Osteocyte (in vitro differentiated cells): Measurements from ENCODE around the gene SLX4IP. TPM values are rescaled to one million over a fixed set of nuclear protein-coding genes. Genes with fewer than 3 reads are reported as not detected.
A peak's percentile ranks its signal among the peaks of the same experiment; 100 is the strongest.

Experiments
- DNase-seq: peaks from one replicate; pipeline ENCODE4 v3.0.0; 2021; ENCODE audit warnings: mixed read lengths; ENCODE audit not compliant: unreplicated experiment; ENCODE audit errors: extremely low spot score
- H3K27ac Mint-ChIP-seq: one replicate; pipeline ENCODE4 v1.8.0; 2021; ENCODE audit warnings: mild to moderate bottlenecking, mixed read lengths; ENCODE audit not compliant: unreplicated experiment
- H3K27me3 Mint-ChIP-seq: one replicate; pipeline ENCODE4 v1.8.0; 2021; ENCODE audit warnings: mixed read lengths; ENCODE audit not compliant: unreplicated experiment
- H3K36me3 Mint-ChIP-seq: one replicate; pipeline ENCODE4 v1.8.0; 2021; ENCODE audit warnings: mixed read lengths; ENCODE audit not compliant: unreplicated experiment
- H3K4me1 Mint-ChIP-seq: one replicate; pipeline ENCODE4 v1.8.0; 2021; ENCODE audit warnings: mixed read lengths; ENCODE audit not compliant: unreplicated experiment
- H3K4me3 Mint-ChIP-seq: one replicate; pipeline ENCODE4 v1.8.0; 2021; ENCODE audit warnings: mild to moderate bottlenecking, moderate library complexity, mixed read lengths; ENCODE audit not compliant: unreplicated experiment
- H3K9me3 Mint-ChIP-seq: one replicate; pipeline ENCODE4 v1.8.0; 2021; ENCODE audit warnings: mixed read lengths; ENCODE audit not compliant: unreplicated experiment
- total RNA-seq: library from RNA; stranded (reverse); gene quantifications from 2 replicates; pipeline ENCODE4 v1.2.1, GENCODE V29; 2021
- TF ChIP-seq, protein P1 (sequence below): fragments of 200-600 bp; sonication (generic); IDR thresholded peaks from 2 replicates; pipeline ENCODE4 v1.5.0; 2021; ENCODE audit warnings: antibody characterized with exemption, mild to moderate bottlenecking, moderate library complexity

SLX4IP gene
- total RNA-seq, 1 donor from 2014 or later: 5.4 TPM

DNA sequence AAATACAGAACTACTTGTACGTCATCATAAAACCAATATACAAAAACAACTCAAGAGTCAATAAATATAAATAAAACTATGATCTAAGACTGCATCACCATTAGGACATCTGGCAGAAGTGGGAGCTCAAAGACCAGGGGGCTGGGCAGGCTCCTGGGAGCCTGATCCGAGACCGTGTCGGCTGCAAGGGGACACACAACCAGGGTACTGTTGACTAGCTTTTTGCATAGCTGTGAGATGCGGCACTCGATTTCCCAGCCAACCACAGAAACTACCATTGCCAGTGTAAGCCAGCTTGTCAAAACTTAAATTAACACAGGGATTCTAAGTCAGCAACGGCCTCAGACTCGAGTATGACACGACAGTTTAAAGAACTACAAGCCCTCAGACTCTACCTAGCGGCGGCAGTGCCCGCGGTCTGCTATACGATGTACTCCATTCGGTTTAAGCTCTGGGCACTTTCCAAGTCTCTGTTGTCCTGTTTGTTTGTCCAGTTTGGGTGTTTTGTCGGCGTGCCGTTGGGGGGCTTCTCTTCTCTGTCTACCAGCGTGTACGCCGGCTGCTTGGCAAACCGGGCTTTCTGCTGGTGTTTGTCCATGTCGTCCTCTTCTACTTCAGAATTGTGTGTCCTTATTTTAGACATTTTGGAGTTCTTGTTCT is 204.1 kb downstream of the SLX4IP start:
- TF ChIP-seq, protein P1, sequence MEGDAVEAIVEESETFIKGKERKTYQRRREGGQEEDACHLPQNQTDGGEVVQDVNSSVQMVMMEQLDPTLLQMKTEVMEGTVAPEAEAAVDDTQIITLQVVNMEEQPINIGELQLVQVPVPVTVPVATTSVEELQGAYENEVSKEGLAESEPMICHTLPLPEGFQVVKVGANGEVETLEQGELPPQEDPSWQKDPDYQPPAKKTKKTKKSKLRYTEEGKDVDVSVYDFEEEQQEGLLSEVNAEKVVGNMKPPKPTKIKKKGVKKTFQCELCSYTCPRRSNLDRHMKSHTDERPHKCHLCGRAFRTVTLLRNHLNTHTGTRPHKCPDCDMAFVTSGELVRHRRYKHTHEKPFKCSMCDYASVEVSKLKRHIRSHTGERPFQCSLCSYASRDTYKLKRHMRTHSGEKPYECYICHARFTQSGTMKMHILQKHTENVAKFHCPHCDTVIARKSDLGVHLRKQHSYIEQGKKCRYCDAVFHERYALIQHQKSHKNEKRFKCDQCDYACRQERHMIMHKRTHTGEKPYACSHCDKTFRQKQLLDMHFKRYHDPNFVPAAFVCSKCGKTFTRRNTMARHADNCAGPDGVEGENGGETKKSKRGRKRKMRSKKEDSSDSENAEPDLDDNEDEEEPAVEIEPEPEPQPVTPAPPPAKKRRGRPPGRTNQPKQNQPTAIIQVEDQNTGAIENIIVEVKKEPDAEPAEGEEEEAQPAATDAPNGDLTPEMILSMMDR: no peak
- Mint-ChIP-seq H3K27me3 (no peaks in the 10 kb centered on the region), H3K36me3 (peaks cover 58% of the 10 kb centered on the region), H3K27ac (peak overlapping the region; percentile 88), H3K9me3 (no peaks in the 10 kb centered on the region), H3K4me1 (peaks cover 95% of the 10 kb centered on the region), H3K4me3 (no peak overlapping the region)
- no peak for DNase-seq

DNA sequence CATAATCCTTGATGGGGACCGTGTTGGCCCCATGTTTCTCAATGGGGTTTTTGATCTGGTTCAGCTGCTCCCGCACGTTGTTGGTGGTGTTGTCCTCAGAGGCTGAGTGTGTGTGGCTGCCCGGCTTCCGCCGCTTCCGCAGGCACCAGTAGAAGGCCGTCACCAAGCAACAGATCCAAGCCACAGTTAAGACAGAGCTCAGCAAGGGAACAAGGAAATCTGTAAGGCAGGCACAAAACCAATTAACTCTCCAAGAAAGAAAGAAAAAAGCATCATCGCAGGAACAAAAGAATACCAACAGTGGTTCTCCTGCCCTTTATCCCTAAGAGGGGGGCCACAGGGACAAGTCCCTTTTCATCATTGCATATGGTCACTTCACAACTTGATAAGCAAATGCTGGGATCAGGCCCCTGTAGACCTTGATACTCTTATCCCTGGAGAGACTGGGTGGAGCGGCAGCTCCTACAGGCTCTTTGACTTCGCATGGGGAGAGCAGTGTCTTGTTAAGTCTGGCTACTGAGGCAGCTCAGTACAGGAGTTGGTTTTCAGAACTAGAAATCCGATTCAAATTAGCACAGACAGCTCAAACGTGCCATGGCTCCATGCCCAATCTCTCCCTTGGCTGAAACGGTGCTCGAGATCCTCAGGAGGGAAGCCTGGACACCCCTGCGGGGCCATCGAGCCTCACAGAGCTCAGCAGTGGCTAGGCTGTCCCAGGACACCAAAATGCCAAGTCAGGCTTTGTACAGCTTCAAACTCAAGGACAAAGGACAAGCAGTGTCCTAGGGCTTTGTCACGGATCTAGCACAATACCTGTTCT is 204.8 kb downstream of the SLX4IP start:
- TF ChIP-seq, protein P1: no peak
- no peak for DNase-seq
- Mint-ChIP-seq H3K27me3 (no peaks in the 10 kb centered on the region), H3K36me3 (peaks cover 64% of the 10 kb centered on the region), H3K9me3 (no peaks in the 10 kb centered on the region), H3K27ac (peak overlapping the region; percentile 88), H3K4me1 (peaks cover 95% of the 10 kb centered on the region), H3K4me3 (no peak overlapping the region)

DNA sequence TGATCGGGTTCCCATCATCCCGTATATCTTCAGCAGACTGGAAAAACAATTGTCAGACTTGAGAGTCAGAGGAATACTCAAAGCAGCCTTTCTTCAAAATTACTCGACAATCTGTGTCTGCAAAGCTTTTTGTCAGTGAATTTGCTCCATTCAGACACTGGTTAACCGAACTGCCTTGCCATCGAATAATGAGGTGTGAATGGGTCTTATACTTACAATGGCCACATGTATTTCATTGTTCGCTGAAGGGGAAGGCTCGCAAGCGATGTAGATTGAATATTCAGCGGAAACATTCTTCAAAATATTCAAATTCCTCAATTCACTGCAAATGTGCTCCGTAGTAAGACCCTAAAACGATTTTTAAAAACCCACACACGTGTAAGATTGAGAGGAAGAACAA is 205.8 kb downstream of the SLX4IP start:
- no peak overlapping the region for H3K4me3 Mint-ChIP-seq
- peak overlapping the region; percentile 88 for H3K27ac Mint-ChIP-seq
- DNase-seq: no peak
- peaks cover 73% of the 10 kb centered on the region for H3K36me3 Mint-ChIP-seq
- H3K4me1 Mint-ChIP-seq: peaks cover 95% of the 10 kb centered on the region
- H3K9me3 Mint-ChIP-seq: no peaks in the 10 kb centered on the region
- H3K27me3 Mint-ChIP-seq: no peaks in the 10 kb centered on the region
- TF ChIP-seq, protein P1: no peak

DNA sequence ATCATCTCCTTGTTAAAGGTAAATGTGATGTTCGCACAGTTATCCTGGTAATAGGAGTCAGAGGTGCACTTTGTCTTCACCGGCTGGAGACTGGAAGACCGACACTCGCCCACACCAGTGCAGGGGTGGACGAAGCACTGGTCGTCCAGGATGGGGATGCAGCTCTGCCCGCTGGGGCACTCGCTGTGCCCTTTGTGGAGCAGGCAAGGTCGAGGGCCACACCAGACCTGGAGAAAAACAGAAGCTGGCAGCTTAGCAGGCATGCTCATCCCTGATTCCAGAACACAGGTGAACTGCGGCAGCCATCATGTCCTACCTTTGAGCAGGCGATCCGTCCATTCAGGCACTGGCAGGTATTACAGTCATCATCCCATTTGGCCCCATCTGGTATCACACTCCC is 206.4 kb downstream of the SLX4IP start:
- Mint-ChIP-seq H3K36me3 (peaks cover 79% of the 10 kb centered on the region), H3K27me3 (no peaks in the 10 kb centered on the region), H3K27ac (peak overlapping the region; percentile 88), H3K9me3 (no peaks in the 10 kb centered on the region), H3K4me3 (no peak overlapping the region), H3K4me1 (peaks cover 95% of the 10 kb centered on the region)
- no peak for DNase-seq
- TF ChIP-seq, protein P1: no peak

DNA sequence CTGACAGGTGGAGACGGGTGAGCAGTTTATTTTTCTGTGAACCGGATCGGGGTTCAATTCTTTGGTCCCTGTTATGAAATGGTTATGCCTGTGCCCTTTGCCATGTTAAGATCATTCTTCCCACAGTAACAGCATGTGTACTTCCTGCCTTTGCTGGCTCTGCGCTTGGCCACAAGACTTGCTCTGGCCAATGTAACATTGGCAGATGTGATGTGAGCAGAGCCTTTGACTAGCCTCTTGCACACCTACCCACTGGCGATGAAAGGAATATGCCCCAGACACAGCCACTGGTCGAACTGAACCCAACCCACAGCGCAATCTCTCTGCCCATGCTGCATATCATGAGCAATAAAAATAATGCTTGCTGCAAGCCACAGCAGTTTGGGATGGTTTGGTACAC is 206.8 kb downstream of the SLX4IP start:
- DNase-seq: no peak
- H3K4me3 Mint-ChIP-seq: no peak overlapping the region
- no peaks in the 10 kb centered on the region for H3K9me3 Mint-ChIP-seq
- H3K36me3 Mint-ChIP-seq: peaks cover 81% of the 10 kb centered on the region
- peak overlapping the region; percentile 88 for H3K27ac Mint-ChIP-seq
- peaks cover 94% of the 10 kb centered on the region for H3K4me1 Mint-ChIP-seq
- TF ChIP-seq, protein P1: no peak
- H3K27me3 Mint-ChIP-seq: no peaks in the 10 kb centered on the region
